Endothelial cell of umbilical vein (primary cell): ENCODE results near the gene RWDD1. TPM values are rescaled to one million over a fixed set of nuclear protein-coding genes. Genes with fewer than 3 reads are reported as not detected.

Experiments used
- BruUV-seq: library from RNA; stranded (reverse); fragments of 400-500 nt; replicated peaks from 2 replicates; lab custom pipeline; 2021; lab: Mats Ljungman, UMichigan
- CTCF ChIA-PET: fragments of 300-600, 350-600 bp; sonication (Branson Sonifier 250); formaldehyde crosslinking; loops from one replicate; lab custom pipeline; 2021; ENCODE audit warnings: antibody characterized with exemption, inconsistent platforms; lab: Charles Lee
- POLR2A ChIA-PET: fragments of 300-600, 350-600 bp; sonication (Branson Sonifier 250); formaldehyde crosslinking; loops from one replicate; lab custom pipeline; 2021; ENCODE audit warnings: antibody characterized with exemption, inconsistent platforms; lab: Charles Lee
- DNase-seq: peaks from one replicate; pipeline ENCODE4 v3.0.0-alpha.2; 2011; ENCODE audit warnings: low read depth, low spot score
- FAIRE-seq: peaks from 2 replicates; lab custom pipeline; 2011; peaks lifted over from hg19 to GRCh38; lab: Jason Lieb, UNC
- H2AFZ ChIP-seq: 2 replicates; pipeline ENCODE4 v1.6.0; 2012; ENCODE audit warnings: low read depth, low read length, control low read depth, inconsistent platforms
- H3K27ac ChIP-seq: 2 replicates; pipeline ENCODE4 v1.5.1; 2011; ENCODE audit warnings: low read depth, mild to moderate bottlenecking, control low read depth, low read length, moderate library complexity; ENCODE audit not compliant: insufficient read depth
- H3K27me3 ChIP-seq, 2 experiments: 2 replicates each; pipeline versions ENCODE4 v1.6.0 to v1.6.1; 2011; ENCODE audit warnings: low read length in 2 of 2, mixed read lengths in 1 of 2; ENCODE audit not compliant: control insufficient read depth in 2 of 2, insufficient read depth in 2 of 2
- H3K36me3 ChIP-seq, 2 experiments: 2 replicates in 1 of 2; 3 replicates in 1 of 2; pipeline ENCODE4 v1.5.1; 2011; ENCODE audit warnings: low read length in 2 of 2, mild to moderate bottlenecking in 1 of 2, moderate library complexity in 1 of 2; ENCODE audit not compliant: control insufficient read depth in 2 of 2, insufficient read depth in 2 of 2; ENCODE audit errors: extremely low read depth in 1 of 2
- H3K4me1 ChIP-seq: 3 replicates; pipeline ENCODE4 v1.5.1; 2011; ENCODE audit warnings: mild to moderate bottlenecking, low read length; ENCODE audit not compliant: control insufficient read depth, insufficient read depth; ENCODE audit errors: extremely low read depth
- H3K4me2 ChIP-seq: 2 replicates; pipeline ENCODE4 v1.6.1; 2011; ENCODE audit warnings: low read length, control low read depth, mixed read lengths; ENCODE audit not compliant: insufficient read depth
- H3K4me3 ChIP-seq, 3 experiments: fragments of 200-600 bp in 1 of 3; sonication (generic), shearing (Covaris generic) in 1 of 3; replicated peaks in 1 of 3; 2 replicates each; pipeline ENCODE4 v1.5.1; 2011 to 2016; ENCODE audit warnings: control low read depth in 3 of 3, low read length in 3 of 3, mild to moderate bottlenecking in 2 of 3, inconsistent platforms in 1 of 3, low read depth in 1 of 3, moderate library complexity in 1 of 3; ENCODE audit not compliant: insufficient read depth in 1 of 3
- H3K79me2 ChIP-seq: 2 replicates; pipeline ENCODE4 v1.6.0; 2012; ENCODE audit warnings: low read length, inconsistent platforms; ENCODE audit not compliant: control insufficient read depth, insufficient read depth
- H3K9ac ChIP-seq: replicated peaks from 2 replicates; pipeline ENCODE3; 2011; ENCODE audit warnings: low read length, control low read depth; ENCODE audit not compliant: insufficient read depth; ENCODE audit errors: extremely low read depth
- H3K9me1 ChIP-seq: replicated peaks from 3 replicates; pipeline ENCODE4 v1.6.0; 2011; ENCODE audit warnings: mild to moderate bottlenecking, low read length; ENCODE audit not compliant: control insufficient read depth, insufficient read depth; ENCODE audit errors: extremely low read depth
- H3K9me3 ChIP-seq: replicated peaks from 2 replicates; pipeline ENCODE4 v1.5.1; 2012; ENCODE audit warnings: low read length, inconsistent platforms; ENCODE audit not compliant: control insufficient read depth, insufficient read depth
- H4K20me1 ChIP-seq: replicated peaks from 2 replicates; pipeline ENCODE3; 2011; ENCODE audit warnings: mild to moderate bottlenecking, low read length; ENCODE audit not compliant: control insufficient read depth, insufficient read depth; ENCODE audit errors: extremely low read depth
- CTCF ChIP-seq, 2 donors: IDR thresholded peaks; 1 replicate in 1 of 2; 2 replicates in 1 of 2; pipeline ENCODE4 v1.5.1; 2011; ENCODE audit warnings: low read length in 2 of 2, mild to moderate bottlenecking in 2 of 2, moderate library complexity in 2 of 2, control low read depth in 1 of 2, inconsistent platforms in 1 of 2, low read depth in 1 of 2; ENCODE audit not compliant: insufficient read depth in 1 of 2; ENCODE audit errors: extremely low read depth in 1 of 2
- EZH2 ChIP-seq: IDR thresholded peaks from 2 replicates; pipeline ENCODE4 v1.6.1; 2012; ENCODE audit warnings: borderline replicate concordance, low read depth, mild to moderate bottlenecking, moderate library complexity, low read length, inconsistent platforms; ENCODE audit not compliant: severe bottlenecking
- FOS ChIP-seq: IDR thresholded peaks from 2 replicates; pipeline ENCODE4 v1.6.1; 2011; ENCODE audit warnings: mild to moderate bottlenecking, low read length, moderate library complexity, borderline replicate concordance; ENCODE audit not compliant: insufficient read depth
- GATA2 ChIP-seq: IDR thresholded peaks from 2 replicates; pipeline ENCODE4 v1.7.0; 2011; ENCODE audit warnings: low read depth, mild to moderate bottlenecking, moderate library complexity, mixed read lengths, low read length; ENCODE audit not compliant: insufficient read length, insufficient read depth
- JUN ChIP-seq: IDR thresholded peaks from 2 replicates; pipeline ENCODE4 v1.6.1; 2011; ENCODE audit warnings: borderline replicate concordance, low read depth; ENCODE audit not compliant: insufficient read length, insufficient read depth
- MAX ChIP-seq: IDR thresholded peaks from 2 replicates; pipeline ENCODE4 v1.6.1; 2011; ENCODE audit not compliant: insufficient read depth, insufficient read length
- MYC ChIP-seq: IDR thresholded peaks from one replicate; pipeline ENCODE4 v1.6.1; 2011; ENCODE audit warnings: mild to moderate bottlenecking, low read depth, low read length
- POLR2A ChIP-seq: IDR thresholded peaks from 2 replicates; pipeline ENCODE4 v1.6.1; 2012; ENCODE audit warnings: low read depth, mild to moderate bottlenecking, control low read depth, low read length
- POLR2AphosphoS5 ChIP-seq: IDR thresholded peaks from 2 replicates; pipeline ENCODE4 v1.6.1; 2012; ENCODE audit warnings: low read depth, mild to moderate bottlenecking, control low read depth, low read length, moderate library complexity; ENCODE audit not compliant: insufficient read depth
- dilution Hi-C: fragments of 300-500 bp; cut with MboI; formaldehyde crosslinking; loops from one replicate; pipeline ENCODE4 v1.15.0; 2019; ENCODE audit warnings: low sequenced_read_pairs; ENCODE audit not compliant: extremely low pct_ligation_motif_present
- intact Hi-C: fragments of 100-400 bp; cut with micrococcal nuclease; formaldehyde crosslinking; loops from one replicate; pipeline ENCODE4 v1.10.0; 2022
- polyA plus RNA-seq, 4 experiments: library from polyadenylated mRNA; depleted of rRNA in 3 of 4; stranded (reverse) in 3 of 4; unstranded in 1 of 4; fragments of >200 nt; gene quantifications; 2 replicates each; pipeline versions ENCODE4 v1.2.1 to v1.2.3, GENCODE V29; 2011 to 2012; ENCODE audit warnings: missing spikeins in 1 of 4
- total RNA-seq: library from RNA; stranded (reverse); gene quantifications from 2 replicates; pipeline ENCODE4 v1.2.3, GENCODE V29; 2021

RWDD1 gene
- total and polyA plus RNA-seq, 2 donors (not counting 3 experiments of a cell fraction or from before 2014, with no cell fraction given) = 18.7 to 37.9 TPM

GRCh38 chr6:116611056-116611455, 39.8 kb downstream of the RWDD1 start:
- Histone ChIP-seq H3K9me1 (no peaks in the 10 kb centered on the region), H3K9me3 (no peaks in the 10 kb centered on the region), H2AFZ (no peak overlapping the region), H3K27me3 (peaks cover 0 to 3% of the 10 kb centered on the region in 2 experiments), H3K9ac (no peak overlapping the region), H3K36me3 (no peaks in the 10 kb centered on the region), H3K4me1 (peaks cover 4% of the 10 kb centered on the region), H3K79me2 (no peaks in the 10 kb centered on the region), H4K20me1 (no peaks in the 10 kb centered on the region), H3K4me3 (no peak overlapping the region), H3K27ac (no peak overlapping the region), H3K4me2 (no peak overlapping the region)
- FAIRE-seq (no peak), DNase-seq (no peak)
- dilution Hi-C loops (no loop called here), intact Hi-C loops (loop anchor here (10.0 kb wide), 1 partner anchor 354 kb away; no protein-coding TSS in a partner anchor)
- POLR2A ChIA-PET = no interaction called here
- no TSS peak for BruUV-seq
- TF ChIP-seq MAX = no peak
- no peak for TF ChIP-seq CTCF (IDR thresholded peaks at IDR 0.05; ENCODE audit: extremely low read depth in 1 of 2, insufficient read depth in 1 of 2, low read depth in 1 of 2, low read length in 2 of 2)
- no peak for TF ChIP-seq POLR2AphosphoS5
- no peak for TF ChIP-seq EZH2
- TF ChIP-seq MYC = no peak
- no peak for TF ChIP-seq POLR2A
- TF ChIP-seq FOS = no peak
- TF ChIP-seq GATA2 = no peak
- no peak for TF ChIP-seq JUN
- CTCF ChIA-PET = no interaction called here
